H1 (cell line): ENCODE measurements around the gene CRTC3. TPM values are rescaled to one million over a fixed set of nuclear protein-coding genes. Genes with fewer than 3 reads are reported as not detected.

Experiments
- CBX5 ChIP-seq: fragments of 300-800, 300-1000 bp; sonication (generic); IDR thresholded peaks from 2 replicates; pipeline ENCODE4 v1.7.1; 2016; ENCODE audit warnings: antibody characterized with exemption, low read length, low read depth
- GABPA ChIP-seq: IDR thresholded peaks from 2 replicates; pipeline ENCODE4 v1.6.1; 2011; ENCODE audit warnings: mild to moderate bottlenecking, low read length, moderate library complexity, borderline replicate concordance; ENCODE audit not compliant: insufficient read depth
- JUND ChIP-seq: IDR thresholded peaks from 2 replicates; pipeline ENCODE4 v1.6.1; 2011; ENCODE audit warnings: mild to moderate bottlenecking, improper control_type of control experiment, low read length
- PHF8 ChIP-seq: fragments of 200-600 bp; sonication (generic); conservative IDR thresholded peaks from 2 replicates; pipeline ENCODE4 v1.7.1; 2012; ENCODE audit warnings: low read depth, mild to moderate bottlenecking, inconsistent platforms, low read length, moderate library complexity
- RBBP5 ChIP-seq: IDR thresholded peaks from 2 replicates; pipeline ENCODE4 v1.7.1; 2012; ENCODE audit warnings: low read depth, mild to moderate bottlenecking, inconsistent platforms, low read length, moderate library complexity, borderline replicate concordance
- RNF2 ChIP-seq: fragments of 200-900, 300-1000 bp; sonication (generic); IDR thresholded peaks from 2 replicates; pipeline ENCODE4 v1.7.1; 2016; ENCODE audit warnings: borderline replicate concordance, low read depth, mild to moderate bottlenecking, antibody characterized with exemption, low read length; ENCODE audit not compliant: poor library complexity, severe bottlenecking; ENCODE audit errors: missing control alignments
- polyA plus RNA-seq, 7 experiments: library from polyadenylated mRNA; depleted of rRNA in 3 of 7; stranded (reverse) in 5 of 7; unstranded in 2 of 7; fragments of >200 nt in 5 of 7; fragments of 200-250 nt in 2 of 7; gene quantifications; 1 replicate in 5 of 7; 2 replicates in 1 of 7; 4 replicates in 1 of 7; pipeline versions ENCODE4 v1.2.1 to v1.2.3, GENCODE V29; 2011 to 2013; ENCODE audit warnings: missing spikeins in 2 of 7, mixed read lengths in 2 of 7
- total RNA-seq: library from RNA; stranded (reverse); fragmentation: NEBNext Ultra II Directional; extraction: Animal tissue kit (Norgen Biotek cat#: 25700); gene quantifications from 2 replicates; pipeline ENCODE4 v1.2.1, GENCODE V29; 2021

The CRTC3 gene
- total and polyA plus RNA-seq, 2 of the 8 experiments (the other 6 are each of a cell fraction or from before 2014, with no cell fraction given), result 5.0 to 5.3 TPM

GRCh38 chr15:90644952-90645725, 115.4 kb downstream of the CRTC3 start (continued):
- TF ChIP-seq RNF2, result no peak
- TF ChIP-seq PHF8, result no peak
- no peak for TF ChIP-seq RBBP5
- no peak for TF ChIP-seq GABPA
- no peak for TF ChIP-seq CBX5
- TF ChIP-seq JUND, result no peak
